H1 (cell line): ENCODE results near the gene DGKH.

Experiments
- ATF3 ChIP-seq: IDR thresholded peaks from 2 replicates; pipeline ENCODE4 v1.6.1; 2011; ENCODE audit warnings: low read depth, mild to moderate bottlenecking, low read length; ENCODE audit not compliant: insufficient read depth
- CBX8 ChIP-seq: fragments of 300-800, 300-1000 bp; sonication (generic); IDR thresholded peaks from 2 replicates; pipeline ENCODE4 v1.7.1; 2016; ENCODE audit warnings: low read depth, low read length, borderline replicate concordance
- CEBPB ChIP-seq: IDR thresholded peaks from 2 replicates; pipeline ENCODE4 v1.6.1; 2012; ENCODE audit warnings: low read depth, low read length
- CTCF ChIP-seq, 3 experiments: IDR thresholded peaks; 1 replicate in 2 of 3; 2 replicates in 1 of 3; pipeline versions ENCODE4 v1.5.1 to v1.6.1; 2011; ENCODE audit warnings: low read length in 3 of 3, mild to moderate bottlenecking in 3 of 3, inconsistent platforms in 2 of 3, low read depth in 1 of 3, moderate library complexity in 1 of 3; ENCODE audit not compliant: insufficient read depth in 1 of 3; ENCODE audit errors: control extremely low read depth in 1 of 3
- EZH2 ChIP-seq: fragments of 200-600 bp; sonication (generic); IDR thresholded peaks from 2 replicates; pipeline ENCODE4 v1.7.1; 2012; ENCODE audit warnings: low read depth, mild to moderate bottlenecking, moderate library complexity, low read length, inconsistent platforms; ENCODE audit not compliant: severe bottlenecking
- GABPA ChIP-seq: IDR thresholded peaks from 2 replicates; pipeline ENCODE4 v1.6.1; 2011; ENCODE audit warnings: mild to moderate bottlenecking, low read length, moderate library complexity, borderline replicate concordance; ENCODE audit not compliant: insufficient read depth
- JUN ChIP-seq: IDR thresholded peaks from 2 replicates; pipeline ENCODE4 v1.6.1; 2011; ENCODE audit warnings: low read depth, mild to moderate bottlenecking, improper control_type of control experiment, low read length
- JUND ChIP-seq: IDR thresholded peaks from 2 replicates; pipeline ENCODE4 v1.6.1; 2011; ENCODE audit warnings: mild to moderate bottlenecking, improper control_type of control experiment, low read length
- MAX ChIP-seq: IDR thresholded peaks from 2 replicates; pipeline ENCODE4 v1.6.1; 2012; ENCODE audit warnings: inconsistent platforms
- POLR2A ChIP-seq, 2 experiments: IDR thresholded peaks; 1 replicate in 1 of 2; 2 replicates in 1 of 2; pipeline ENCODE4 v1.6.1; 2011; ENCODE audit warnings: low read depth in 2 of 2, low read length in 2 of 2, mild to moderate bottlenecking in 2 of 2; ENCODE audit errors: control extremely low read depth in 1 of 2
- SP2 ChIP-seq: IDR thresholded peaks from 2 replicates; pipeline ENCODE4 v1.6.1; 2012; ENCODE audit warnings: mild to moderate bottlenecking, low read length, inconsistent platforms

- TF ChIP-seq POLR2A (IDR thresholded peaks at IDR 0.05; ENCODE audit: control extremely low read depth in 1 of 2, low read depth in 2 of 2, low read length in 2 of 2) (no peak), EZH2 (no peak), CTCF (IDR thresholded peaks at IDR 0.05; ENCODE audit: control extremely low read depth in 1 of 3, insufficient read depth in 1 of 3, low read depth in 1 of 3, low read length in 3 of 3) (no peak), JUND (no peak), ATF3 (no peak), SP2 (no peak), CEBPB (no peak), JUN (no peak), GABPA (no peak), MAX (no peak), CBX8 (no peak)
These were observed 26.6 kb upstream of the DGKH start for GRCh38 chr13:42021851-42022250.
